GM23338 (cell line): ENCODE data around the gene KIAA1614. TPM values are rescaled to one million over a fixed set of nuclear protein-coding genes. Genes with fewer than 3 reads are reported as not detected.

Experiments
- ATAC-seq: fragments of 200-7000 bp; cut with Tn5 transposase; 3 replicates; pipeline ENCODE4 v1.9.1; 2020
- DNase-seq: peaks from one replicate; pipeline ENCODE4 v3.0.0-alpha.2; 2015; ENCODE audit warnings: low spot score
- H2AFZ ChIP-seq: fragments of 200-600 bp; sonication (generic); 2 replicates; pipeline ENCODE4 v1.8.0; 2016; ENCODE audit warnings: antibody characterized with exemption, mild to moderate bottlenecking, moderate library complexity
- H3F3A ChIP-seq: fragments of 200-600 bp; sonication (generic); replicated peaks from 2 replicates; pipeline ENCODE4 v1.8.0; 2017; ENCODE audit warnings: antibody characterized with exemption, mixed run types, low read depth
- H3K27ac ChIP-seq: fragments of 200-600 bp; sonication (generic); 2 replicates; pipeline ENCODE4 v1.6.1; 2016; ENCODE audit warnings: low read depth
- H3K27me3 ChIP-seq: fragments of 200-600 bp; sonication (generic); 2 replicates; pipeline ENCODE4 v1.8.0; 2016; ENCODE audit warnings: mild to moderate bottlenecking, mixed run types, moderate library complexity; ENCODE audit not compliant: insufficient read depth
- H3K36me3 ChIP-seq: fragments of 200-600 bp; sonication (generic); 2 replicates; pipeline ENCODE4 v1.8.0; 2016; ENCODE audit warnings: mild to moderate bottlenecking; ENCODE audit not compliant: insufficient read depth
- H3K4me1 ChIP-seq: fragments of 200-600 bp; sonication (generic); 2 replicates; pipeline ENCODE4 v1.8.0; 2016; ENCODE audit warnings: mild to moderate bottlenecking, moderate library complexity; ENCODE audit not compliant: insufficient read depth
- H3K4me2 ChIP-seq: fragments of 200-600 bp; sonication (generic); 2 replicates; pipeline ENCODE4 v1.7.1; 2017; ENCODE audit warnings: mixed run types
- H3K4me3 ChIP-seq: fragments of 200-600 bp; sonication (generic); 2 replicates; pipeline ENCODE4 v1.6.1; 2016; ENCODE audit warnings: mixed run types
- H3K79me2 ChIP-seq: fragments of 200-600 bp; sonication (generic); replicated peaks from 2 replicates; pipeline ENCODE4 v1.8.0; 2017; ENCODE audit warnings: mild to moderate bottlenecking; ENCODE audit not compliant: insufficient read depth
- H3K9me2 ChIP-seq: fragments of 200-600 bp; sonication (generic); 2 replicates; pipeline ENCODE4 v1.8.0; 2017; ENCODE audit not compliant: insufficient read depth
- H4K20me1 ChIP-seq: fragments of 200-600 bp; sonication (generic); replicated peaks from 2 replicates; pipeline ENCODE4 v1.8.0; 2017; ENCODE audit warnings: mild to moderate bottlenecking; ENCODE audit not compliant: insufficient read depth
- H3K27ac Mint-ChIP-seq: 2 replicates; pipeline ENCODE4 v1.8.0; 2020; ENCODE audit warnings: inconsistent platforms, mild to moderate bottlenecking, moderate library complexity, mixed read lengths
- H3K27me3 Mint-ChIP-seq: 3 replicates; pipeline ENCODE4 v1.8.0; 2022; ENCODE audit warnings: low read depth, mild to moderate bottlenecking, moderate library complexity, mixed read lengths, inconsistent platforms; ENCODE audit not compliant: insufficient read depth, poor library complexity
- H3K36me3 Mint-ChIP-seq: 3 replicates; pipeline ENCODE4 v1.8.0; 2021; ENCODE audit warnings: low read depth, mild to moderate bottlenecking, inconsistent platforms, moderate library complexity, mixed read lengths
- H3K4me1 Mint-ChIP-seq: 3 replicates; pipeline ENCODE4 v1.8.0; 2020; ENCODE audit warnings: mild to moderate bottlenecking, inconsistent platforms, mixed read lengths
- H3K4me3 Mint-ChIP-seq: 3 replicates; pipeline ENCODE4 v1.8.0; 2021; ENCODE audit warnings: moderate library complexity, mild to moderate bottlenecking, inconsistent platforms, mixed read lengths
- H3K9me3 Mint-ChIP-seq: 3 replicates; pipeline ENCODE4 v1.8.0; 2020; ENCODE audit warnings: moderate library complexity, mild to moderate bottlenecking, inconsistent platforms, mixed read lengths
- EZH2 ChIP-seq: fragments of 200-600 bp; sonication (generic); IDR thresholded peaks from one replicate; pipeline ENCODE4 v1.8.0; 2017; ENCODE audit warnings: antibody characterized with exemption, mild to moderate bottlenecking, low read depth; ENCODE audit not compliant: unreplicated experiment
- EZH2phosphoT487 ChIP-seq: fragments of 200-600 bp; sonication (generic); IDR thresholded peaks from one replicate; pipeline ENCODE4 v1.8.1; 2018; ENCODE audit warnings: antibody characterized with exemption; ENCODE audit not compliant: unreplicated experiment
- JUNB ChIP-seq: IDR thresholded peaks from one replicate; pipeline ENCODE4 v1.6.1; 2016; ENCODE audit warnings: antibody characterized with exemption; ENCODE audit not compliant: unreplicated experiment
- NANOG ChIP-seq: IDR thresholded peaks from 2 replicates; pipeline ENCODE4 v1.6.1; 2016; ENCODE audit warnings: antibody characterized with exemption, borderline replicate concordance
- POLR2AphosphoS5 ChIP-seq: IDR thresholded peaks from 2 replicates; pipeline ENCODE4 v1.6.1; 2016; ENCODE audit warnings: antibody characterized with exemption, low read depth
- STAT1 ChIP-seq: IDR thresholded peaks from one replicate; pipeline ENCODE4 v1.6.1; 2016; ENCODE audit warnings: antibody characterized with exemption; ENCODE audit not compliant: unreplicated experiment
- ZNF114 ChIP-seq: fragments of 250-450 bp; sonication (Bioruptor Pico); IDR thresholded peaks from 2 replicates; pipeline ENCODE4 v1.5.0; 2020; ENCODE audit warnings: mild to moderate bottlenecking, moderate library complexity
- ZNF331 ChIP-seq: fragments of 250-450 bp; sonication (Bioruptor Pico); IDR thresholded peaks from 2 replicates; pipeline ENCODE4 v1.5.0; 2020; ENCODE audit warnings: low read depth, mild to moderate bottlenecking, moderate library complexity
- polyA plus RNA-seq: library from polyadenylated mRNA; unstranded; fragments of >200 nt; fragmentation: Nextera tagmentation; extraction: Ambion mirVana; gene quantifications from 2 replicates; pipeline ENCODE4 v1.2.1, GENCODE V29; 2016
- total RNA-seq: library from RNA; depleted of rRNA; stranded (reverse); fragments of >200 nt; shearing (Covaris generic); gene quantifications from 2 replicates; pipeline ENCODE4 v1.2.3, GENCODE V29; 2014
- TF ChIP-seq, protein P1 (sequence below), 2 experiments: fragments of 200-600 bp in 1 of 2; sonication (generic) in 1 of 2; conservative IDR thresholded peaks; 2 replicates each; pipeline versions ENCODE4 v1.5.1 to v1.6.1; 2016 to 2017; ENCODE audit warnings: antibody characterized with exemption in 2 of 2, low read depth in 2 of 2, mild to moderate bottlenecking in 2 of 2, moderate library complexity in 1 of 2
- TF ChIP-seq, protein P2 (sequence below): IDR thresholded peaks from 2 replicates; pipeline ENCODE4 v1.6.1; 2016; ENCODE audit warnings: antibody characterized with exemption

KIAA1614 gene
- total and polyA plus RNA-seq, 2 experiments from 2014 or later, result 1.1 to 1.8 TPM

DNA sequence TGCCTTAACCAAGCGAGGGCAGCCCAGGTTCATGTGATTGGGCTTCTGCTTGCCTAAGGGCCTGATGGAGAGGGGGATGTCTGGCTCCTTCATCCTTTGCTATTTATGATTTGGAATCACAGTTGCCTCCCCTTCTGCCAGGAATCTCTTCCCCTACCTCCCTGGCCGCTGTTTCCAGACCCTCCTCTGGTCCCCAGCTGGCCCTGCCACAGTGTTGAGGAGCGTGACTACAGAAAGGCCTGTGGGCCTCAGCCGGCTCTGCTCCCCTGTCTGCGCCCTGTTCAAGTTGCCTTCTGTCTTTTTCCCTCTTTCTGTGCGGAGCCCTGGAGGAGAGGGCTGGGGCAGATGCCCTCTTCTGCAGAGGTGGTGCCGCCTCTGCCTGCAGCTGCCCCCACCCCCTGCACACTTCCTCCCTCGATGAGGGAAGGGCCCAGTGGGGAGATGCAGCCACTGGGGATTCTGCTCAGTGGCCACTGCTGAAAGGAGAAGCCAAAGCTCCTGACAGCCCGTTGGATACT lies 6.5 kb downstream of the KIAA1614 start:
- no peak overlapping the region for H3K4me3 Mint-ChIP-seq
- no peaks in the 10 kb centered on the region for H3K36me3 ChIP-seq
- no peaks in the 10 kb centered on the region for H3K79me2 ChIP-seq
- no peaks in the 10 kb centered on the region for H3K36me3 Mint-ChIP-seq
- TF ChIP-seq NANOG (no peak), STAT1 (no peak)
- peaks cover 25% of the 10 kb centered on the region for H3K4me1 ChIP-seq
- DNase-seq, result no peak
- no peaks in the 10 kb centered on the region; the same call in 2 of the 3 replicates for H3K9me3 Mint-ChIP-seq
- peaks cover 5% of the 10 kb centered on the region; the same call in 1 of the 2 replicates for H3K9me2 ChIP-seq
- H3K4me1 Mint-ChIP-seq, result peaks cover 54% of the 10 kb centered on the region
- H3K27me3 ChIP-seq, result peaks cover 7% of the 10 kb centered on the region
- peaks cover 17% of the 10 kb centered on the region for H3K27me3 Mint-ChIP-seq
- H3F3A ChIP-seq, result no peaks in the 10 kb centered on the region
- no peak overlapping the region for H3K4me3 ChIP-seq
- H2AFZ ChIP-seq, result no peak overlapping the region
- no peak overlapping the region for H3K27ac ChIP-seq
- no peaks in the 10 kb centered on the region for H4K20me1 ChIP-seq
- H3K4me2 ChIP-seq, result no peak overlapping the region
- no peak for ATAC-seq
- no peak overlapping the region for H3K27ac Mint-ChIP-seq

DNA sequence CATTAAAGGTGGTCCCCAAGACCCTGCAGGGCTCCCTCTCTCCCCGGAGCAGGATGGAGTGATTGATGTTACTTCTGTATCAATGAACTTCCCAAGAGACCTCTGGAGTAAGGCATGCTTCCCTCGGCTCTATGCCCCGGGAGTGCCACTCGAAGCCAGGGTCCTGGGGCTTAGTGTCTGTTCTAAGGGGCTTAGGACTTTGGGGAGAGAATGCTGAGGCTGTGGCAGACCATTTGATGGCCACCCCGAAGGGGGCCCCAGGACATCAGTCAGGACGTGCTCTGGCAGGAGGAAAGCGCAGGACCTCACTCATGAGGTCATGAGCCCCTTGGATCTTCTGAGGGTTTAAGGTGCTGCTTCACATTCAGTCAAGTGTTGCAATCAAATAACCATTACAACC lies 7.5 kb downstream of the KIAA1614 start:
- no peaks in the 10 kb centered on the region for H3K36me3 Mint-ChIP-seq
- no peaks in the 10 kb centered on the region for H3F3A ChIP-seq
- peaks cover 6% of the 10 kb centered on the region; the same call in 1 of the 2 replicates for H3K9me2 ChIP-seq
- H2AFZ ChIP-seq, result no peak overlapping the region
- no peak overlapping the region for H3K27ac Mint-ChIP-seq
- no peaks in the 10 kb centered on the region for H3K27me3 ChIP-seq
- H3K27me3 Mint-ChIP-seq, result peaks cover 13% of the 10 kb centered on the region
- DNase-seq (no peak), ATAC-seq (no peak)
- H3K36me3 ChIP-seq, result no peaks in the 10 kb centered on the region
- H3K4me3 ChIP-seq, result no peak overlapping the region
- H4K20me1 ChIP-seq, result no peaks in the 10 kb centered on the region
- no peak overlapping the region for H3K27ac ChIP-seq
- no peak overlapping the region for H3K4me3 Mint-ChIP-seq
- peaks cover 59% of the 10 kb centered on the region for H3K4me1 Mint-ChIP-seq
- H3K9me3 Mint-ChIP-seq, result no peaks in the 10 kb centered on the region; the same call in 2 of the 3 replicates
- H3K4me2 ChIP-seq, result no peak overlapping the region
- no peaks in the 10 kb centered on the region for H3K79me2 ChIP-seq
- H3K4me1 ChIP-seq, result peaks cover 32% of the 10 kb centered on the region
- TF ChIP-seq ZNF114 (CRISPR knock-in tag) (no peak), EZH2 (no peak), EZH2phosphoT487 (no peak), STAT1 (no peak), ZNF331 (no peak), JUNB (no peak), NANOG (no peak), POLR2AphosphoS5 (no peak)
- TF ChIP-seq, protein P1, sequence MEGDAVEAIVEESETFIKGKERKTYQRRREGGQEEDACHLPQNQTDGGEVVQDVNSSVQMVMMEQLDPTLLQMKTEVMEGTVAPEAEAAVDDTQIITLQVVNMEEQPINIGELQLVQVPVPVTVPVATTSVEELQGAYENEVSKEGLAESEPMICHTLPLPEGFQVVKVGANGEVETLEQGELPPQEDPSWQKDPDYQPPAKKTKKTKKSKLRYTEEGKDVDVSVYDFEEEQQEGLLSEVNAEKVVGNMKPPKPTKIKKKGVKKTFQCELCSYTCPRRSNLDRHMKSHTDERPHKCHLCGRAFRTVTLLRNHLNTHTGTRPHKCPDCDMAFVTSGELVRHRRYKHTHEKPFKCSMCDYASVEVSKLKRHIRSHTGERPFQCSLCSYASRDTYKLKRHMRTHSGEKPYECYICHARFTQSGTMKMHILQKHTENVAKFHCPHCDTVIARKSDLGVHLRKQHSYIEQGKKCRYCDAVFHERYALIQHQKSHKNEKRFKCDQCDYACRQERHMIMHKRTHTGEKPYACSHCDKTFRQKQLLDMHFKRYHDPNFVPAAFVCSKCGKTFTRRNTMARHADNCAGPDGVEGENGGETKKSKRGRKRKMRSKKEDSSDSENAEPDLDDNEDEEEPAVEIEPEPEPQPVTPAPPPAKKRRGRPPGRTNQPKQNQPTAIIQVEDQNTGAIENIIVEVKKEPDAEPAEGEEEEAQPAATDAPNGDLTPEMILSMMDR (conservative IDR thresholded peaks at IDR 0.05; ENCODE audit: low read depth in 2 of 2), result no peak
- TF ChIP-seq, protein P2, sequence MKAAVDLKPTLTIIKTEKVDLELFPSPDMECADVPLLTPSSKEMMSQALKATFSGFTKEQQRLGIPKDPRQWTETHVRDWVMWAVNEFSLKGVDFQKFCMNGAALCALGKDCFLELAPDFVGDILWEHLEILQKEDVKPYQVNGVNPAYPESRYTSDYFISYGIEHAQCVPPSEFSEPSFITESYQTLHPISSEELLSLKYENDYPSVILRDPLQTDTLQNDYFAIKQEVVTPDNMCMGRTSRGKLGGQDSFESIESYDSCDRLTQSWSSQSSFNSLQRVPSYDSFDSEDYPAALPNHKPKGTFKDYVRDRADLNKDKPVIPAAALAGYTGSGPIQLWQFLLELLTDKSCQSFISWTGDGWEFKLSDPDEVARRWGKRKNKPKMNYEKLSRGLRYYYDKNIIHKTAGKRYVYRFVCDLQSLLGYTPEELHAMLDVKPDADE, result no peak
